B cell (primary cell): Measurements from ENCODE around the gene GIPC3.

Source experiments
- EZH2 ChIP-seq: IDR thresholded peaks from 2 replicates; pipeline ENCODE4 v1.6.1; 2012; ENCODE audit warnings: borderline replicate concordance, low read depth, mild to moderate bottlenecking, moderate library complexity, low read length; ENCODE audit not compliant: insufficient read depth, poor library complexity, severe bottlenecking
- TF ChIP-seq, protein P1 (sequence below): fragments of 200-600 bp; IDR thresholded peaks from one replicate; pipeline ENCODE4 v1.8.0; 2022; ENCODE audit warnings: antibody characterized with exemption, mild to moderate bottlenecking

DNA sequence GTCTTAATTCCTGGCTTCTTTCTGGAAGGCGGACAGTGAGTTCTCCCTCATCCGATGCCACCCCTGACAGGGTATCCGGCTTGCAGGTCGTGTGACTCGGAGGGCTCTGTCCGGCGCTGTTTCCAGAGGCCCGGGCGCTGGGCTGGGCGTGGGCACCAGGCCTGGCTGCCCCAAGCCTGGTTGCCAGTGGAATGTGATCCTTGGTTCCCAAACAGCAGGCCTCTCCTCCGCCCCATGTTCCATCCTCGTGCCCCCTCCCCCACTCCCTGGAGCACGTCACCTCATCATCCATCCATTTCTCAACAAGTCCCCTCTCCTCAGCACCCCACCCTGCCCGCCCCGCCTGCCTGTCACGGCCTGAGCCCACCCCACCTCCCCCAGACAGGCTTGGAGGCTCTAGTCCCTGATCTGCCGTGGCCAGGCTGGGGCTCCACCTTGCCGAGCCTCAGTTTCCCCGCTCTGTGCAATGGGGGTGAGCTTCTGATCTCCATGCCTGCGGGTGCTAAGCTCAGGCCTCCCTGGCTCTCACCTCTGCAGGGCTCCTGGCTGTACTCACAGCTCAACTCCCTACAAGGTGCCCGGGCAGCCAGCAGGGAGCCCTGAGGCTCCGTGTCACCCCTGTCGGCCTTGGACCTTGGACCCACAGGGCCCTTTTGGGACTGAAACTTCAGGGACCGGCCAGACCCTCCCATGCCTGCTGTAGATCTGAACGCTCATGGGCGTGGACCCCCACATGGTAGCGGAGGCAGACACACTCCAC is 19.1 kb downstream of the GIPC3 start:
- TF ChIP-seq, protein P1, sequence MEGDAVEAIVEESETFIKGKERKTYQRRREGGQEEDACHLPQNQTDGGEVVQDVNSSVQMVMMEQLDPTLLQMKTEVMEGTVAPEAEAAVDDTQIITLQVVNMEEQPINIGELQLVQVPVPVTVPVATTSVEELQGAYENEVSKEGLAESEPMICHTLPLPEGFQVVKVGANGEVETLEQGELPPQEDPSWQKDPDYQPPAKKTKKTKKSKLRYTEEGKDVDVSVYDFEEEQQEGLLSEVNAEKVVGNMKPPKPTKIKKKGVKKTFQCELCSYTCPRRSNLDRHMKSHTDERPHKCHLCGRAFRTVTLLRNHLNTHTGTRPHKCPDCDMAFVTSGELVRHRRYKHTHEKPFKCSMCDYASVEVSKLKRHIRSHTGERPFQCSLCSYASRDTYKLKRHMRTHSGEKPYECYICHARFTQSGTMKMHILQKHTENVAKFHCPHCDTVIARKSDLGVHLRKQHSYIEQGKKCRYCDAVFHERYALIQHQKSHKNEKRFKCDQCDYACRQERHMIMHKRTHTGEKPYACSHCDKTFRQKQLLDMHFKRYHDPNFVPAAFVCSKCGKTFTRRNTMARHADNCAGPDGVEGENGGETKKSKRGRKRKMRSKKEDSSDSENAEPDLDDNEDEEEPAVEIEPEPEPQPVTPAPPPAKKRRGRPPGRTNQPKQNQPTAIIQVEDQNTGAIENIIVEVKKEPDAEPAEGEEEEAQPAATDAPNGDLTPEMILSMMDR = no peak
- TF ChIP-seq EZH2 = no peak
